ENCODE data around the gene KIF26B.
A peak's percentile ranks its signal among the peaks of the same experiment; 100 is the strongest.

Gene KIF26B

GRCh38 chr1:245501633-245502032 lies 346.8 kb downstream of the KIF26B start:
- H3K4me3 ChIP-seq (ENCODE audit: low read depth, low read length), result peak overlapping the region; percentile 16

GRCh38 chr1:245503548-245503947 lies 348.8 kb downstream of the KIF26B start:
- no peak overlapping the region for H3K4me3 ChIP-seq (ENCODE audit: low read depth, low read length)
- no peak for DNase-seq (ENCODE audit: low read depth)
- TF ChIP-seq, protein P1, sequence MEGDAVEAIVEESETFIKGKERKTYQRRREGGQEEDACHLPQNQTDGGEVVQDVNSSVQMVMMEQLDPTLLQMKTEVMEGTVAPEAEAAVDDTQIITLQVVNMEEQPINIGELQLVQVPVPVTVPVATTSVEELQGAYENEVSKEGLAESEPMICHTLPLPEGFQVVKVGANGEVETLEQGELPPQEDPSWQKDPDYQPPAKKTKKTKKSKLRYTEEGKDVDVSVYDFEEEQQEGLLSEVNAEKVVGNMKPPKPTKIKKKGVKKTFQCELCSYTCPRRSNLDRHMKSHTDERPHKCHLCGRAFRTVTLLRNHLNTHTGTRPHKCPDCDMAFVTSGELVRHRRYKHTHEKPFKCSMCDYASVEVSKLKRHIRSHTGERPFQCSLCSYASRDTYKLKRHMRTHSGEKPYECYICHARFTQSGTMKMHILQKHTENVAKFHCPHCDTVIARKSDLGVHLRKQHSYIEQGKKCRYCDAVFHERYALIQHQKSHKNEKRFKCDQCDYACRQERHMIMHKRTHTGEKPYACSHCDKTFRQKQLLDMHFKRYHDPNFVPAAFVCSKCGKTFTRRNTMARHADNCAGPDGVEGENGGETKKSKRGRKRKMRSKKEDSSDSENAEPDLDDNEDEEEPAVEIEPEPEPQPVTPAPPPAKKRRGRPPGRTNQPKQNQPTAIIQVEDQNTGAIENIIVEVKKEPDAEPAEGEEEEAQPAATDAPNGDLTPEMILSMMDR (IDR thresholded peaks at IDR 0.05; ENCODE audit: low read depth, low read length), result no peak
- TF ChIP-seq, protein P2, sequence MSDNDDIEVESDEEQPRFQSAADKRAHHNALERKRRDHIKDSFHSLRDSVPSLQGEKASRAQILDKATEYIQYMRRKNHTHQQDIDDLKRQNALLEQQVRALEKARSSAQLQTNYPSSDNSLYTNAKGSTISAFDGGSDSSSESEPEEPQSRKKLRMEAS (IDR thresholded peaks at IDR 0.05; ENCODE audit: low read depth, low read length), result no peak
- TF ChIP-seq POLR2A (IDR thresholded peaks at IDR 0.05; ENCODE audit: extremely low read depth, insufficient read length), result no peak
- TF ChIP-seq MYC (IDR thresholded peaks at IDR 0.05; ENCODE audit: low read depth, low read length), result no peak

More at GRCh38 chr1:245501633-245502032, 346.8 kb downstream of the KIF26B start:
- TF ChIP-seq, protein P2 (IDR thresholded peaks at IDR 0.05; ENCODE audit: low read depth, low read length), result no peak
- TF ChIP-seq, protein P1 (IDR thresholded peaks at IDR 0.05; ENCODE audit: low read depth, low read length), result no peak
- TF ChIP-seq POLR2A (IDR thresholded peaks at IDR 0.05; ENCODE audit: extremely low read depth, insufficient read length) (no peak), MYC (IDR thresholded peaks at IDR 0.05; ENCODE audit: low read depth, low read length) (no peak)
- DNase-seq (ENCODE audit: low read depth), result peak; percentile 82

DNA sequence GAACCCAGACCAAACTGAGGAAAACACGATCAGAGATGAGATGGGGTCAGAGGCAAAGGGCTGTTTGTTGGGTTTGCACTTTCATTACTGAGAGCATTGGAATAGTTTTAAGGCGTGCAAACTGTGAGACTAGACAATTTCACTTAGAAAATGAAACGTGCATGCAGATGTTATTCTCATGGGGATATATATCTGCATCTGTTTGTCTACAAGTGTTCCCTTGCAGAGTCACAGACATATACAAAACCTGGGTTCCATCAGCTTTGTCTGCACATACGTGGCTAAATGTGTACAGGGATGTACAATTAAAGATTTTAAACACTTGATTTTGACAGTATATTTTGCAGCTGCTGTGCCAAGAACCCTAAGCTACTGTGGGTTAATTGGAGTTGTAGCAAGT lies 355.4 kb downstream of the KIF26B start:
- no peak for DNase-seq (ENCODE audit: low read depth)
- no peak overlapping the region for H3K4me3 ChIP-seq (ENCODE audit: low read depth, low read length)
- TF ChIP-seq, protein P1 (IDR thresholded peaks at IDR 0.05; ENCODE audit: low read depth, low read length), result no peak
- TF ChIP-seq, protein P2 (IDR thresholded peaks at IDR 0.05; ENCODE audit: low read depth, low read length), result no peak
- TF ChIP-seq POLR2A (IDR thresholded peaks at IDR 0.05; ENCODE audit: extremely low read depth, insufficient read length), result no peak
- TF ChIP-seq MYC (IDR thresholded peaks at IDR 0.05; ENCODE audit: low read depth, low read length), result no peak

GRCh38 chr1:245512181-245512888 lies 357.6 kb downstream of the KIF26B start:
- TF ChIP-seq MYC (IDR thresholded peaks at IDR 0.05; ENCODE audit: low read depth, low read length), result no peak
- no peak for TF ChIP-seq POLR2A (IDR thresholded peaks at IDR 0.05; ENCODE audit: extremely low read depth, insufficient read length)
- TF ChIP-seq, protein P2 (IDR thresholded peaks at IDR 0.05; ENCODE audit: low read depth, low read length), result no peak
- TF ChIP-seq, protein P1 (IDR thresholded peaks at IDR 0.05; ENCODE audit: low read depth, low read length), result no peak
- DNase-seq (ENCODE audit: low read depth), result no peak
- H3K4me3 ChIP-seq (ENCODE audit: low read depth, low read length), result no peak overlapping the region

GRCh38 chr1:245512980-245513578 lies 358.3 kb downstream of the KIF26B start:
- no peak overlapping the region for H3K4me3 ChIP-seq (ENCODE audit: low read depth, low read length)
- DNase-seq (ENCODE audit: low read depth), result peak; percentile 38
- TF ChIP-seq, protein P1 (IDR thresholded peaks at IDR 0.05; ENCODE audit: low read depth, low read length), result no peak
- TF ChIP-seq MYC (IDR thresholded peaks at IDR 0.05; ENCODE audit: low read depth, low read length) (no peak), POLR2A (IDR thresholded peaks at IDR 0.05; ENCODE audit: extremely low read depth, insufficient read length) (no peak)
- TF ChIP-seq, protein P2 (IDR thresholded peaks at IDR 0.05; ENCODE audit: low read depth, low read length), result no peak

All from NB4 (cell line).